Activated T-helper 1 cell treated with anti-CD3 and anti-CD28 coated beads, Interleukin-12 subunit alpha, Interleukin-12 subunit beta, Interleukin-2, Interleukin-4 antibody, amounts not matched to agents 30 ng/mL and 10 ng/mL and 1 ng/mL, durations not matched to agents 14 hours and 24 hours and 36 hours (primary cell): ENCODE data around the gene MPDZ. TPM values are rescaled to one million over a fixed set of nuclear protein-coding genes. Genes with fewer than 3 reads are reported as not detected.

Source experiments
- DNase-seq: peaks from one replicate; pipeline ENCODE4 v3.0.0; 2021; ENCODE audit warnings: low spot score
- H3K27ac Mint-ChIP-seq: one replicate; pipeline ENCODE4 v1.8.0; 2021; ENCODE audit warnings: mild to moderate bottlenecking, mixed read lengths
- H3K27me3 Mint-ChIP-seq: one replicate; pipeline ENCODE4 v1.8.0; 2022; ENCODE audit warnings: mild to moderate bottlenecking, moderate library complexity, mixed read lengths; ENCODE audit not compliant: insufficient read depth
- H3K36me3 Mint-ChIP-seq: one replicate; pipeline ENCODE4 v1.8.0; 2021; ENCODE audit warnings: low read depth, mixed read lengths
- H3K4me1 Mint-ChIP-seq: one replicate; pipeline ENCODE4 v1.8.0; 2021; ENCODE audit warnings: low read depth, mixed read lengths
- H3K4me3 Mint-ChIP-seq: one replicate; pipeline ENCODE4 v1.8.0; 2021; ENCODE audit warnings: mild to moderate bottlenecking, moderate library complexity, mixed read lengths
- H3K9me3 Mint-ChIP-seq: one replicate; pipeline ENCODE4 v1.8.0; 2021; ENCODE audit warnings: mixed read lengths
- intact Hi-C: fragments of 100-400 bp; cut with micrococcal nuclease; formaldehyde crosslinking; loops from one replicate; pipeline ENCODE4 v1.15.1; 2024
- total RNA-seq: library from RNA; stranded (reverse); gene quantifications from 2 replicates; pipeline ENCODE4 v1.2.3, GENCODE V29; 2022

The MPDZ gene
- total RNA-seq, 1 donor from 2014 or later, result not detected

DNA sequence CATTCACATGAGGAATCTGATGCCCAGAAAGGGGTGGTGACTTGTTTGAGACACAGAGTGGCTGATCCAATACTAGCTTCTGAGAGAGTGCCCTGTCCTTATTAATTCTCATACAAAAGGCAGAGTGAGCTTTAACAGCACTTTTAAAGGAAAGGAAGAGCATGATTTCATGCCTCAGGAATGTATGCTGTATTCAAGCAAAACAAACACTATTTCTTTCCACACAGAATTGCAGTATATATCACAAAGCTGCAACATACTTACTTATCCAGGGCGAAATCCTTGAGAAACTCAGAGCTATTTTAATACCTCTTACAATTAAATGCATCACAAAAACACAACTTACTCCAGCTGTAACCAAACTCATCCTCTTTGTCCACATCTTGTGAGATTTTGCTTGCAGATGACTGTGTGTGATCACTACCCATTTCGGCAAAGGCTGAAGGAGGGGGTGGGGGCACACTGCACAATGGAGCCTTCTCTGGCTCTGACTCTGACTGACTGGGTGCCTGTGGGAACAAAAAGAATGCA lies 139.8 kb downstream of the MPDZ start:
- peaks cover 9% of the 10 kb centered on the region for H3K9me3 Mint-ChIP-seq
- no peaks in the 10 kb centered on the region for H3K27me3 Mint-ChIP-seq
- no peaks in the 10 kb centered on the region for H3K36me3 Mint-ChIP-seq
- no peak overlapping the region for H3K4me3 Mint-ChIP-seq
- no peaks in the 10 kb centered on the region for H3K4me1 Mint-ChIP-seq
- H3K27ac Mint-ChIP-seq, result no peak overlapping the region
- intact Hi-C loops, result no loop called here
- no peak for DNase-seq

DNA sequence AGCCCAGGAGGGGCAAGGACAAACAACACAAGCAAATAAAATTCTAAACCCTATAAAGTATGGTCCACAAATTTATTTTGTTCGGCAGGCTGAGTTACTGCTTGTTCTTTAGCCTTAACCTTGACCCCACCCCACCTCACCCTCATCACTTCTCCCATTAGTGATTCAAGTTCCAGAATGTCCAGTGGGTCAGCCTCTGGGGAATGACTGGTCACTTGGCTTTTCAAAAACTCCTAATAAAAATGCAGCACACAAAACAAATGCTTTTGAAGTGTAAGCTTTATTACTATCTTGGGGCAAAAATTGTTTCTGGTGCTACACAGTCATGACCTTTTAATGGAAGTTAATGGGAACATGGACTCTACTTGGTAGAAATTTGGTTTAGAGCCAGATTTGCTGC lies 142.1 kb downstream of the MPDZ start:
- intact Hi-C loops, result no loop called here
- H3K27ac Mint-ChIP-seq, result no peak overlapping the region
- no peaks in the 10 kb centered on the region for H3K4me1 Mint-ChIP-seq
- no peak for DNase-seq
- H3K27me3 Mint-ChIP-seq, result no peaks in the 10 kb centered on the region
- no peaks in the 10 kb centered on the region for H3K36me3 Mint-ChIP-seq
- H3K4me3 Mint-ChIP-seq, result no peak overlapping the region
- peaks cover 9% of the 10 kb centered on the region for H3K9me3 Mint-ChIP-seq

DNA sequence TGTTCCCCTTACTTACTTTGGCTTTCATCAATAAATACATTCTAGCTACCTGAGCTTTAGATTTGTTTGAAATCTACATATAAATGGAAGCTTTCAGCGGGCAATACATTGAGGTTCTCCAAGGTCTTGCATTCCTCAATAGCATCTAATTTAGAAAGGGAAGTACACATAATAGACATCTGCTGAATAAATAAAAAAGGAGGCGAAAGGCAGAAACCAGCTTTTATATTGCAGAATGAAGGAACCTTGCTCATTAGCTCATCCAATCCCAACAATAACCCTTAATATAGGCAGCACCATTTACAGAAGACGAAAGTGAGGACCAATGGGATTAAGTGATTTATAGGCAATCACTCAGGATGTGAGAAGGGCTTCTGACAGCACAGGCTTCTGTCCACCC lies 147.5 kb downstream of the MPDZ start:
- Mint-ChIP-seq H3K4me3 (no peak overlapping the region), H3K9me3 (peaks cover 4% of the 10 kb centered on the region), H3K4me1 (no peaks in the 10 kb centered on the region), H3K27ac (no peak overlapping the region), H3K36me3 (no peaks in the 10 kb centered on the region), H3K27me3 (no peaks in the 10 kb centered on the region)
- no peak for DNase-seq
- intact Hi-C loops, result no loop called here

DNA sequence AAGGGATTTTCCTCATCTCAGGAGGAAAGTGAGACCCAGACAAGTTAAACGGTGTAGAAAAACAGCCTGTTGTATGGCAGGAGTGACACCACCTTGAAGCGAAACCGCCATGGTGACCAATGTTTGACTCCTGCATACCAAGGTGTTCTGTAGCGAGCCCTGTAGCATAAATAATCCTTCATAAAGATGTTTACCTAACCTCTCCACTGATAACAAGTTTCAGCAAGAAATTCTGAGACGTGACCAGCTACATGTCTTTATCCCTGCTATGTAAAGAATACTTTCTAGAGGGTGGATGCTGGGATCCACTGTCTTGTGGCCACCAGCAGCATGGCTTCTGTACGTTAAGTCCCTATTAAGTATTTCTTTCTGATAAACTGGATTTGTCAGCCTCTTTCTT lies 148.1 kb downstream of the MPDZ start:
- DNase-seq, result no peak
- Mint-ChIP-seq H3K4me1 (no peaks in the 10 kb centered on the region), H3K4me3 (no peak overlapping the region), H3K36me3 (no peaks in the 10 kb centered on the region), H3K27ac (no peak overlapping the region), H3K27me3 (no peaks in the 10 kb centered on the region), H3K9me3 (peaks cover 4% of the 10 kb centered on the region)
- intact Hi-C loops, result no loop called here

DNA sequence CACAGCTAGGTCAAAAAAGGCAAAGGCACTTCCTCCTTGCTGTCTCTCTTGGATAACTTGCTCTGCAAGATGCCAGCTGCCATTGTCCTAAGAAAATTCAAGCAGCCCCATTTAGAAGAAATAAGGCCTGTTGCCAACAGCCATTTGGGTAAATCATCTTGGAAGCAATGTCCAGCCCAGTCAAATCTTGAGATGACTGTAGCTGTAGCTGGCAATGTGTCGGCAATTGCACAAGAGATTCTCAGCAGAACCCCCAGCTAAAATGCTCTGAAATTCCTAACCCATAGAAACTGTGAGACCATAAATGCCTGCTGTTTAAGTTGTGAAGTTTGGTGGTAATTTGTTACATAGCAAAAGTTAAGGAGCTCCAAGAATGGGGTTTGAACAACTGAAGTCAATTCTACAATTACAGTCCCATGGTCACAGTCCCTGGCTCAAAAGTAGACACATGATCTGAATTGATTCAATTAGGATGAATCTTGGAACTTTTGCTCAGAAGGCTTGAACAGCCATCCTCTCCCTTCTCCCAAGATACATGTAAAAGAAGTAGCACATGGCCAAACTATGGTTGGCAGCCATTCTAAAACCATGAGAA lies 151.1 kb downstream of the MPDZ start:
- DNase-seq, result no peak
- no peaks in the 10 kb centered on the region for H3K27me3 Mint-ChIP-seq
- no peak overlapping the region for H3K4me3 Mint-ChIP-seq
- intact Hi-C loops, result no loop called here
- H3K27ac Mint-ChIP-seq, result no peak overlapping the region
- no peaks in the 10 kb centered on the region for H3K36me3 Mint-ChIP-seq
- H3K4me1 Mint-ChIP-seq, result no peaks in the 10 kb centered on the region
- H3K9me3 Mint-ChIP-seq, result no peaks in the 10 kb centered on the region

DNA sequence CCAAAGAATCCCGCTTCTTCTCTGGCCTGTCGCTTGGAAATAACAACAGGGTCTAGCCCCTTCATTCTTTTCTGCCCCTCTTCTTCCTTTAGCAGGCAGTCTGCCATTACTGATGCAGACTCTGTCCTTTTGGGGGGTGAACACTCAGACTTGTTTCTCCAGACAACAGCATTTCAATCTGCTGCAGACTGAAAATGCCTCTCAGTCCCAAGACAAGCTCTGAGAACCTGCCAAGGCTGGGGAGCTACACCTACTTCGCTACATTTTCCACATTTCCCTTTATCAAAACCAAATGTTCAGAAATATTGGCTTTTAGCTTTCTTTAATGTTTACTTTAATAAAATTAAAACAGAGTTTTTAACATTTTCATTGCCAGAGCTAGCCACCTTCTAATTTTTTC lies 152.4 kb downstream of the MPDZ start:
- no peak overlapping the region for H3K27ac Mint-ChIP-seq
- no peaks in the 10 kb centered on the region for H3K27me3 Mint-ChIP-seq
- intact Hi-C loops, result no loop called here
- no peaks in the 10 kb centered on the region for H3K9me3 Mint-ChIP-seq
- H3K36me3 Mint-ChIP-seq, result no peaks in the 10 kb centered on the region
- DNase-seq, result no peak
- no peak overlapping the region for H3K4me3 Mint-ChIP-seq
- no peaks in the 10 kb centered on the region for H3K4me1 Mint-ChIP-seq

DNA sequence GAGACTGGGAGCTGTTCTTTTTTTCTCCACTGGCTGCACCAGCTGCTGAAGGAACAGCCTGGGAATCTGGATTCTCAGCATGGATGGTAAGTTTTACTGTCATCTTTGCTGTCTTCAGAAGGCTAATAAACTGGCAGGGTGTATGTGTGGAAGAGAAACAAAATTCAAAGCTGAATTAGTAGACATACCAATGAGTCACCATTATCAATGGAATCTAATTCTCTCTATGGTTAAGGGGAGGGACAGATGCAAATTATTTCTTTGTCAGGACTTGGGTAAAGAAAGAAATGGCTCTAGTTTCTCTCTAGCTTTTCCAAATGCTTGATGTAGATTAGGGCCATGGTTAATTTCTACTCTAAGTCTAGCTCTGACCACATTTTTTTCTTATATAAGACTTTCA lies 154.2 kb downstream of the MPDZ start:
- H3K9me3 Mint-ChIP-seq, result no peaks in the 10 kb centered on the region
- H3K27ac Mint-ChIP-seq, result no peak overlapping the region
- no peak overlapping the region for H3K4me3 Mint-ChIP-seq
- H3K27me3 Mint-ChIP-seq, result no peaks in the 10 kb centered on the region
- no peaks in the 10 kb centered on the region for H3K36me3 Mint-ChIP-seq
- intact Hi-C loops, result no loop called here
- H3K4me1 Mint-ChIP-seq, result no peaks in the 10 kb centered on the region
- DNase-seq, result no peak

DNA sequence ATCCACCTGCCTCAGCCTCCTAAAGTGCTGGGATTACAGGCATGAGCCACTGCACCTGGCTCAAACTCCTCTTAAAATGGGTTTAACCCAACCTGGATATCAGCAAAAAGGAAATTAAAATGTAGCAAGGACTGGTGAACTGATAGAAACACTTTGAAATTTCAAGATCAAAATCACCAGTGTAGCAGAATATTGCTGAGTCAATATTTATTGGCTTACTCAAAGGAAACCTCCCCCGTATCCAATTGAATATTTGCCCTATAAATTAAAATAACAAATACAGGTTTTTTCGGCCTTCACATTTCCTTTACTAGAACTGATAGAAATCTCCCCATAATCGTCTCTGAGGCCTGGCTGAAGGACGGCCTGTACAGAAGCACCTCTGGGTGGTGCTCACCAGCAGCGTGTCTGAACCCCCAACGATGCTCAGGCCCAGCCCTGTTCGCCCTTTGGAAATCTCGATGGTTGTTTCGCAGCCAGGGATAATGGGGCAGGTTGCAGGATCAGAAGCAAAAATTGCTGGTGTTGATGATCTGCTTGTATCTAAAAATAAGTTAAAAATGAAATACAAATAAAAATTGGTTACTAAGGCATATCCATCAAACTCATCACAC lies 156.6 kb downstream of the MPDZ start:
- no peaks in the 10 kb centered on the region for H3K27me3 Mint-ChIP-seq
- intact Hi-C loops, result no loop called here
- H3K27ac Mint-ChIP-seq, result no peak overlapping the region

DNA sequence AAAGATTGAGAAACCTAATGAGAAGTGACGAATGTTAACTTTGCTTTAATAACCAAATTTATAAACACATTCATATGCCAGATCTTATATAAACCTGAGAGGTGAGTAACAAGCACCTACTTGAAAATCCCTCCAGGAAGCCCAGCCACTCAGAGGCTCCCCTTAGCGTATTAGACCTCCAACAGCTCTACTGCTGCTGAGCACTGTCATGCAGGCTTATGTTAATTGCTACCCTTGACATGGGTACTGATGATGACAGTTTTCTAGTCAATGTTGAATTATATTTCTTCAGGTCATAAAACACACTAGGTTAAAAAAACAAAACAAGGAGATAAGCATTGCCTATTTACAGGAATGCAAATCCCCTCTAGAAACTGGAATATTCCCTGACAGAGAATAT lies 161.2 kb downstream of the MPDZ start:
- H3K36me3 Mint-ChIP-seq, result no peaks in the 10 kb centered on the region
- H3K27me3 Mint-ChIP-seq, result no peaks in the 10 kb centered on the region
- no peak overlapping the region for H3K4me3 Mint-ChIP-seq
- no peaks in the 10 kb centered on the region for H3K4me1 Mint-ChIP-seq
- intact Hi-C loops, result no loop called here
- H3K27ac Mint-ChIP-seq, result no peak overlapping the region
- no peak for DNase-seq
- H3K9me3 Mint-ChIP-seq, result no peaks in the 10 kb centered on the region

More for the DNA sequence above, 156.6 kb downstream of the MPDZ start:
- H3K36me3 Mint-ChIP-seq, result no peaks in the 10 kb centered on the region
- DNase-seq, result no peak
- H3K9me3 Mint-ChIP-seq, result no peaks in the 10 kb centered on the region
- H3K4me1 Mint-ChIP-seq, result no peaks in the 10 kb centered on the region
- no peak overlapping the region for H3K4me3 Mint-ChIP-seq

DNA sequence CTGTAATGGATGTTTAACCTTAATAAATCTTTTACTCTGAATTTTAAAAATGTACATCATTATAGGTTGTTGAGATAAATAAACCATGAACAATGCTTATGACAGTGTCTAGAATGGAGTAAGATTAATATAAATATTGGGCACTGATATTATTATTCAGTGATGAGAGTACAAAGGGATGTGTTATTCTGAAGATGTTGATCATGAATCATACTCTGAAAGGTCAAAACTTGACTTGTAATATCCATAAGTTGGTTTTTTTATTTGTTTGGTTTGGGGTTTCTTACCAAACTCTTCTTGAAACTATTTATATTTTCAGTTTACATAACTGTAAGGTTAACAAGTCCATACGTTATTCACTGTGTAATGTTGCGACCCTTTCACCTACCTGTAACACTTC lies 163.2 kb downstream of the MPDZ start:
- H3K27me3 Mint-ChIP-seq, result no peaks in the 10 kb centered on the region
- no peaks in the 10 kb centered on the region for H3K9me3 Mint-ChIP-seq
- H3K27ac Mint-ChIP-seq, result no peak overlapping the region
- H3K36me3 Mint-ChIP-seq, result no peaks in the 10 kb centered on the region
- H3K4me1 Mint-ChIP-seq, result no peaks in the 10 kb centered on the region
- no peak overlapping the region for H3K4me3 Mint-ChIP-seq
- intact Hi-C loops, result no loop called here
- no peak for DNase-seq

DNA sequence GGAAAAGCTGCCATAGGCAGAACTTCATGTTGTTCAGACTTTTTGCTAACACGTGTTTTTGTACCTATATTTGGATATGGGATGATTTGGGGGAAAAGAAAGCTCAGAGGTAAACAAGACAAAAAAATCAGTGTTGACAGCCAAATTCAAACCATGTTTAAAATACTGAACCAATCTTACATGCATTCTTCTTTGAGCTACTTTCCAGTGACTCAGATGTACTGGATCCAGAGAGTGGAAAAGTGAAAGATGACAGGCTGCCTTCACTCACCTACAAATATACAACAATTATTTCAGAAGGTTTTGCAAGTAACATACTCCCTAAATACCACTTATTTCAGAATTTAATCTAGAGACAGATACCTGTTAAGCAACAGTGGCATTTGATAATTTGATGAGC lies 165.7 kb downstream of the MPDZ start:
- Mint-ChIP-seq H3K27me3 (no peaks in the 10 kb centered on the region), H3K4me3 (no peak overlapping the region), H3K36me3 (no peaks in the 10 kb centered on the region), H3K9me3 (no peaks in the 10 kb centered on the region), H3K4me1 (no peaks in the 10 kb centered on the region), H3K27ac (no peak overlapping the region)
- no peak for DNase-seq
- intact Hi-C loops, result no loop called here

DNA sequence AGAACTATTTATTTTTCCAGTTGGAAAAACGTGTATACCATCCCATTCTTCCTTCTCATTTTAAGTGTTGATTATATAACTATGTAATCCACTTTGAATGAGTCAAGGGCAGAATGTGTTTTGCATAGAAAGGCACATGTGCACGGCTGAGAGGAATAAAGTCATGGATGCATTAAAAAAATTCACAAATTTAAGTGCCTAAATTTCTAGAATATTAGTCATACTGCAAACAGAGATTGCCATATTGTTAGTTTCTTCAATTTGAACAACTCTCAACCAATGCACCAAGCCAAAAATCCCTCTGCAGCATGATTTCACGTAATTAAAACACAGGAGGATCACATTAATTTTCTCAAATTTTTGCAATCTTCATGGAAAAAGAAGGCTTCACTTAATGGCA lies 166.3 kb downstream of the MPDZ start:
- no peaks in the 10 kb centered on the region for H3K4me1 Mint-ChIP-seq

DNA sequence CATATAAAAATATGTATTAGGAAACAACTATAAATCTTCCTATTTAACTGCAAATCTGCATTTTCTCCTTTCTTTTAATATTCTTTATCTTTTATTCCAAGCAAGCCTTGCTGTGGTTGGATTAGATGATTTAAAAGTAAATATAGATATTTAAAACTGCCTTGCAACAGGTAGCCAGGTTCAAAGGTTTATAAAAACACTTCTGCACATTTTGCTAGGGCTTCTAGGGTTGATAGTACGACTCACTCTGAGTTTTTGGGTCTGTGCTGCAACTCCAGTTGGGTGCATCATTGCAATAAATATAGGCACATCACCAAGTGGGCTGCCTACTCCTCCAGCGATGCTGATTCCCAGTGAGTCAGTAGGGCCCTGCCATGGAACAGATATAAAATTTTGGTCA lies 167.7 kb downstream of the MPDZ start:
- no peaks in the 10 kb centered on the region for H3K9me3 Mint-ChIP-seq
- no peaks in the 10 kb centered on the region for H3K27me3 Mint-ChIP-seq
- DNase-seq, result no peak
- no peaks in the 10 kb centered on the region for H3K4me1 Mint-ChIP-seq
- H3K36me3 Mint-ChIP-seq, result no peaks in the 10 kb centered on the region
- no peak overlapping the region for H3K4me3 Mint-ChIP-seq
- intact Hi-C loops, result no loop called here
- H3K27ac Mint-ChIP-seq, result no peak overlapping the region

More for the DNA sequence above, 166.3 kb downstream of the MPDZ start:
- Mint-ChIP-seq H3K27me3 (no peaks in the 10 kb centered on the region), H3K9me3 (no peaks in the 10 kb centered on the region), H3K27ac (no peak overlapping the region), H3K4me3 (no peak overlapping the region), H3K36me3 (no peaks in the 10 kb centered on the region)
- no peak for DNase-seq
- intact Hi-C loops, result no loop called here
